DND-41 (cell line): ENCODE measurements around the gene PTGDR2.

ENCODE experiments used
- CTCF ChIP-seq: IDR thresholded peaks from 2 replicates; pipeline ENCODE4 v1.5.1; 2012; ENCODE audit warnings: borderline replicate concordance, low read length, moderate library complexity, mild to moderate bottlenecking; ENCODE audit not compliant: poor library complexity, severe bottlenecking; ENCODE audit errors: extremely low read depth
- EZH2 ChIP-seq: IDR thresholded peaks from 3 replicates; pipeline ENCODE4 v1.6.1; 2012; ENCODE audit warnings: borderline replicate concordance, low read depth, mild to moderate bottlenecking, moderate library complexity, low read length, inconsistent platforms; ENCODE audit not compliant: severe bottlenecking

GRCh38 chr11:60871378-60872061 lies 15.8 kb upstream of the PTGDR2 start:
- TF ChIP-seq CTCF (no peak), EZH2 (no peak)
